Measurements from ENCODE around the gene ROCK2. TPM values are rescaled to one million over a fixed set of nuclear protein-coding genes. Genes with fewer than 3 reads are reported as not detected.
"Not testable (repeated sequence)": the region's sequence is repeated elsewhere in the genome, so short reads cannot be mapped to it uniquely, and the experiment has no call there.

Gene ROCK2
- total RNA-seq, 1 donor from 2014 or later = 36.1 TPM

GRCh38 chr2:11264007-11264406 is 80.4 kb downstream of the ROCK2 start:
- no peaks in the 10 kb centered on the region for H3K27me3 Mint-ChIP-seq (ENCODE audit: insufficient read depth, low read depth)
- no peak for DNase-seq (ENCODE audit: low spot score)
- Histone ChIP-seq H3K79me2 (ENCODE audit: low read depth) (no peaks in the 10 kb centered on the region), H3K9ac (no peak overlapping the region), H3K36me3 (peaks cover 4% of the 10 kb centered on the region), H2AFZ (replicated peaks) (no peak overlapping the region), H3K9me3 (ENCODE audit: low read depth) (no peaks in the 10 kb centered on the region), H3K4me2 (no peak overlapping the region), H3K27ac (no peak overlapping the region), H3K4me1 (no peaks in the 10 kb centered on the region), H4K20me1 (ENCODE audit: low read depth) (no peaks in the 10 kb centered on the region), H3K27me3 (no peaks in the 10 kb centered on the region), H3F3A (ENCODE audit: low read depth) (no peaks in the 10 kb centered on the region), H3K4me3 (no peak overlapping the region)
- no peak overlapping the region for H3K27ac Mint-ChIP-seq
- H3K36me3 Mint-ChIP-seq = peaks cover 34% of the 10 kb centered on the region
- H3K4me1 Mint-ChIP-seq = no peaks in the 10 kb centered on the region
- H3K9me3 Mint-ChIP-seq = peaks cover 4% of the 10 kb centered on the region
- no peak for TF ChIP-seq EZH2 (IDR thresholded peaks at IDR 0.05)
- TF ChIP-seq EZH2phosphoT487 (IDR thresholded peaks at IDR 0.05) = no peak
- no peak for TF ChIP-seq CTCF (IDR thresholded peaks at IDR 0.05)
- H3K4me3 Mint-ChIP-seq = no peak overlapping the region

- H3K4me3 ChIP-seq = no peak overlapping the region
- H4K20me1 ChIP-seq (ENCODE audit: low read depth) = no peaks in the 10 kb centered on the region
- Mint-ChIP-seq H3K27ac (no peak overlapping the region), H3K36me3 (peaks cover 33% of the 10 kb centered on the region), H3K4me1 (no peaks in the 10 kb centered on the region), H3K27me3 (ENCODE audit: insufficient read depth, low read depth) (no peaks in the 10 kb centered on the region), H3K4me3 (no peak overlapping the region), H3K9me3 (peaks cover 4% of the 10 kb centered on the region)
- no peak overlapping the region for H3K27ac ChIP-seq
- no peaks in the 10 kb centered on the region for H3F3A ChIP-seq (ENCODE audit: low read depth)
- H3K9ac ChIP-seq = no peak overlapping the region
- peaks cover 4% of the 10 kb centered on the region for H3K36me3 ChIP-seq
- no peaks in the 10 kb centered on the region for H3K79me2 ChIP-seq (ENCODE audit: low read depth)
- TF ChIP-seq EZH2 (IDR thresholded peaks at IDR 0.05) = no peak
- no peak for TF ChIP-seq EZH2phosphoT487 (IDR thresholded peaks at IDR 0.05)
- no peak for TF ChIP-seq CTCF (IDR thresholded peaks at IDR 0.05)
- no peak overlapping the region for H2AFZ ChIP-seq (replicated peaks)
- H3K4me1 ChIP-seq = no peaks in the 10 kb centered on the region
- H3K27me3 ChIP-seq = no peaks in the 10 kb centered on the region
- H3K9me3 ChIP-seq (ENCODE audit: low read depth) = no peaks in the 10 kb centered on the region
- DNase-seq (ENCODE audit: low spot score) = no peak
- no peak overlapping the region for H3K4me2 ChIP-seq
Observed at GRCh38 chr2:11263177-11263576, 81.3 kb downstream of the ROCK2 start.

DNA sequence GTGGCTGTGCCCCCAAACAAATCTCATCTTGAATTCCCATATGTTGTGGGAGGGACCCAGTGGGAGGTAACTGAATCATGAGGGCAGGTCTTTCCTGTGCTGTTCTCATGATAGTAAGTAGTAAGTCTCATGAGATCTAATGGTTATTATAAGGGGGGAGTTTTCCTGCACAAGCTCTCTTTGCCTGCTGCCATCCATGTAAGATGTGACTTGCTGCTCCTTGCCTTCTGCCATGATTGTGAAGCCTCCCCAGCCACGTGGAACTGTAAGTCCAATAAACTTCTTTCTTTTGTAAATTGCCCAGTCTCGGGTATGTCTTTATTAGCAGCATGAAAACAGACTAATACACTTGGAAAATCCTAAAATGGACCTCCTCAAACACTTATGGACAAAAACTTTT is 82.0 kb downstream of the ROCK2 start:
- H4K20me1 ChIP-seq (ENCODE audit: low read depth); H3K4me1 ChIP-seq; H3K9me3 Mint-ChIP-seq; H2AFZ ChIP-seq (replicated peaks); H3F3A ChIP-seq (ENCODE audit: low read depth); H3K9me3 ChIP-seq (ENCODE audit: low read depth); DNase-seq (ENCODE audit: low spot score); H3K27ac ChIP-seq; H3K4me2 ChIP-seq; H3K4me1 Mint-ChIP-seq; H3K27me3 Mint-ChIP-seq (ENCODE audit: insufficient read depth, low read depth); H3K27me3 ChIP-seq; H3K9ac ChIP-seq; H3K4me3 Mint-ChIP-seq; H3K79me2 ChIP-seq (ENCODE audit: low read depth); H3K36me3 ChIP-seq; H3K4me3 ChIP-seq: not testable (repeated sequence)
- peaks cover 35% of the 10 kb centered on the region for H3K36me3 Mint-ChIP-seq
- H3K27ac Mint-ChIP-seq = peak overlapping the region; percentile 71

DNA sequence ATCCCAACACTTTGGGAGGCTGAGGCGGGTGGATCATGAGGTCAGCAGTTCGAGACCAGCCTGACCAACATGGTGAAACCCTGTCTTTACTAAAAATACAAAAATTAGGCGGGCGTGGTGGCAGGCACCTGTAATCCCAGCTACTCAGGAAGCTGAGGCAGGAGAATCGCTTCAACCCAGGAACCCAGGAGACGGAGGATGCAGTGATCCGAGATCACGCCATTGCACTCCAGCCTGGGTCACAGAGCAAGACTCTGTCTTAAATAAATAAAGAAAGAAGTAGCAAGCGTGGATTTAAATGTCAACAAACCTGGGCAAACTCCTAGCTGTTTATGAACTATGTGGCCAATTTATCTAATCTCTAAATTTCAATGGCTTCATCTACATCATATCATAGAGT is 82.9 kb downstream of the ROCK2 start:
- H3K27ac ChIP-seq; H3K9me3 Mint-ChIP-seq; H3K4me3 ChIP-seq; H3K27me3 Mint-ChIP-seq (ENCODE audit: insufficient read depth, low read depth); H3K4me1 Mint-ChIP-seq; H3F3A ChIP-seq (ENCODE audit: low read depth); H3K27ac Mint-ChIP-seq; H3K9ac ChIP-seq; H3K4me2 ChIP-seq; H3K4me3 Mint-ChIP-seq; H3K4me1 ChIP-seq; H3K9me3 ChIP-seq (ENCODE audit: low read depth); H4K20me1 ChIP-seq (ENCODE audit: low read depth); DNase-seq (ENCODE audit: low spot score); H3K27me3 ChIP-seq; H2AFZ ChIP-seq (replicated peaks); H3K36me3 ChIP-seq; H3K79me2 ChIP-seq (ENCODE audit: low read depth): not testable (repeated sequence)
- peaks cover 41% of the 10 kb centered on the region for H3K36me3 Mint-ChIP-seq

All from neural progenitor cell (in vitro differentiated cells).